ENCODE results near the gene ARID1B.

The ARID1B gene

DNA sequence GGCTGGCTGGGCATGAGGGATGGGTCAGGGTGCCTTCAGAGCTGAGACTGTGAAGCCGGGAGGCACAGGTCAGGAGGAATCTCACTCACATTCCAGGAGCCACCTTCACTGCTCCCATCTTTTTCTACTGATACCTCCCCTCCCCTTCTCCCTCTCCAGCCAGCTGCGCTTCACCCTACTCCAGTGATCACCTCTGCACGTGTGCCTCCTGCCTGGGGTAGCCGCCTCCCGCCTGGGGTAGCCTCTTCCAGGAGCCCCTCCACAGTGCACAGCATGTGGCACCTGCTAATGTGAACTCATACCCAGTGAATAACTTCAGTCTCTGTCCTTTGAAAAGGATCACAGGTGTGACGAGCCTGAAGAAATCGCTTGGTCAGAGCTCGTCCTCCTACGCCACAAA, 313.6 kb downstream of the ARID1B start:
- no peak for DNase-seq

DNA sequence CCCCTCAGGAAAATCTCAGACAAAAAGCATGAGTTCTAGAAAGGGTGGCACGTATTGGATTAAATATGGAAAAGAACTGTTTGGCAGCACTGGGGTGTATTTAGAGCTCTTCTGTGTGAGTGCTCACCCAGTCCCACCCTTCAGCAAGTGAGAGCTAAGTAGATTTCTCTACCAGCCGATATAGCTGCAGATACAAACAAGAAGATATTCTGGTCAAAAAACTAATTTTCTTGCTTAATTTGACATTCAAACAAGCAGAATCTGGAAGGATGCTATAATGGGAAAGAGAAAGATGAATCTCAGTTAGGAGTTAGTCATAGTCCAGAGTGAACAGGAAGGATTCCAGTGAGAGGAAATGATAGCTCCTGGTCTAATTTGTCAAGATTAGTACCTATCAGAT, 314.1 kb downstream of the ARID1B start:
- DNase-seq, result no peak

- no peak for DNase-seq
Observed at GRCh38 chr6:157091856-157092460, 314.8 kb downstream of the ARID1B start.

- DNase-seq, result no peak
Observed at GRCh38 chr6:157092736-157093135, 315.6 kb downstream of the ARID1B start.

- DNase-seq, result no peak
Observed at GRCh38 chr6:157093536-157093935, 316.4 kb downstream of the ARID1B start.

GRCh38 chr6:157094038-157094437, 316.9 kb downstream of the ARID1B start:
- no peak for DNase-seq

- DNase-seq, result no peak
Observed at GRCh38 chr6:157095084-157095483, 317.9 kb downstream of the ARID1B start.

- DNase-seq, result no peak
Observed at GRCh38 chr6:157095569-157095968, 318.4 kb downstream of the ARID1B start.

- no peak for DNase-seq
Observed at GRCh38 chr6:157096105-157096504, 318.9 kb downstream of the ARID1B start.

DNA sequence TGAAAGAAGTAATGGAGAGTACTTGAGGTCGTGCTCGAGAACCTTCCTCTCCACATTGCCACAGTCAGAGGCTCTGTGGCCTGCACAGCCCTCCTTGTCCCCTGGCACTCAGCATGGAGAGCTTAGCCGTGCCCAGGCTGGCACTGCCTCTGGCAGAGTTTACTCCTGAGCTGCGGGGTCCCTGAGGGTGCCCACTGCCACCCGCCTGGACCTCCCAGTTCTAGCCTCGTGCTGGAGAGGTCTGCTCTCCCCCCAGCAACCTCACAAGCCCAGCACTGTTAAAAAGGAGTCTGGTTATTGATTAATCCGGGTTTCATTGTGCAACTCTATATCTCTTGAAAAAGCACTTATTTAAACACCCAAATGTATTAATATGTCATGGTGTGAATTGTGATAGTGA, 319.3 kb downstream of the ARID1B start:
- DNase-seq, result no peak

DNA sequence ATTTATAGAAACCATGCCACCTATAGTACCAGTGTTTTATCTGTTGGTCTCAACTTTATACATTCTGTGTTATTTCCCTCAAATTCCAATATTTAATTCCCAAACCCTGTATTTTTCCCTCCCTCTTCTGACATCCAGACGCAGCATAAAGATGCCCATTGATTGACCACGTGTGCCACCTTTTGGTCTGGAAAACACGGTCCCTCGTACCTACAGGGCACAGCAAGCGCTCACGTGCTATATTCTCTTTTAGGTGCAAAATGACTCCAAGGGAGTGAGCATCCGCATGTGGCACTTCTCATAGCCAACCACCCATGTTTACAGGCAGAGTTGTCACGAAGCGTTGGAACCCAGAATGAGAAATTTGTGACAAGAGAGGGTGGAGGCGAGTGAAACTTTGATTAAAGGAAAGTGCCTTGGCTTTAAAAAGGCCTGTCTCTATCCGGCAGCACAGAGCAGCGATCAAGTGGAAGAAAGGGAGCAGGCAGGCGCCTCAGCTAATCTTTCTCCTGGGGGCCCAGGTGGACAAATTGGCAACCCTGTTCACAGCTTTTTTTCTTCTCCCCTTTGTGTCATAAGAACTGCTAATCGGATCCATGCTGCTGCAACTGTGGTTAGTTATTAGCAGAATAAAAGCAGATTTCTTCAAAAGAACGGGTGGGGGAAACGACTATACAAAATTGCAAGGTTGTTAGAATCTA, 320.2 kb downstream of the ARID1B start:
- DNase-seq, result no peak

- DNase-seq, result no peak
Observed at GRCh38 chr6:157098999-157099398, 321.8 kb downstream of the ARID1B start.

DNA sequence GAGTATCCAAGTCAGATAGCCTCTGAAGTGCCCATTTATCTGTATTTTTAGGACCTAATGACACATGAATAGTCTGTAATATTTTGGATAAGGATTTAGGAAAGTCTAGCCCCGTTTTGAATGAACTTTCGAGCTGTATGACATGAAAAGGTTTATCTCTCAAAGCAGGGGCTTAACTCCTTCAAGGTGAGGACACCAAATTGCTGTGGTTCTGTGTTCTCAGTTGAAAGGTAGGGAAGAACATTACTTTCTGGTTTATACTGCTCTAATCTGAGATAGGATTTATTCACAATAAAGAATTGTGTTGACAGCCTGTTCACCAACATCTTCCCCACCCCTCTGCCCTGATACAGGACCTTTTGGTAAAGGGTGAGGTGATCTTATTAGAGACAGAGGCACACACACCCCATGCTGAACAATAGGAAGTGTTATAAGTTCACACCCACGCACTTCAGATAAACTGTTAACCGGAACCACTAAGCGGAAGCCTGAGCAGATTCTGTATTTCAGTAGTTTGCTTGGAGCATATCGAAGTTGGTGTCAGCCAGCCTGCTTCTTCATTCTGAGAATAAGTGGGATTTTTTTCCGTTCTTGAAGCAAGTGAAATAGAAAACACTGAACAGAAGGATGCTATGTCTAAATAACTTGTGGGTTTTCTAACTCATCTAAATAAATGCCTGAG, 322.9 kb downstream of the ARID1B start:
- DNase-seq, result peak; percentile 52 to 69

DNA sequence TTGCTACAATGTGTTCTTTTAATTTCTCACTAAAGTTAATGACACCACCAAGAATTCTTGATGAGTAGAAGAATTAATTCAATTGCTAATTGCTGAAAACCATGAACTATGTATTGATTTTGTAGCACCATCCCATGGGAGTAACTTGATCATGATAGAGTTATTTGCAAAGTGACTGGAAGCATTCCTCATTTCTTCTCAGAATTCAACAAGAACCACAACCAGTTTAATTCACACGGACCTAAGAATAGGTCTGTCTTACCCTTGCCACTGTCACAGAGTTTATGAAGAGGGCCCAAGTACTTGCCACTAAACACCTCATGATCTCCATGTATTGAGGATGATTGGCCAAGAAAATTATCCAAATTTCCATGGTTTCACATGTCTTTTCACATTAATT, 324.0 kb downstream of the ARID1B start:
- DNase-seq, result no peak

- DNase-seq, result no peak
Observed at GRCh38 chr6:157104803-157105202, 327.6 kb downstream of the ARID1B start.

DNA sequence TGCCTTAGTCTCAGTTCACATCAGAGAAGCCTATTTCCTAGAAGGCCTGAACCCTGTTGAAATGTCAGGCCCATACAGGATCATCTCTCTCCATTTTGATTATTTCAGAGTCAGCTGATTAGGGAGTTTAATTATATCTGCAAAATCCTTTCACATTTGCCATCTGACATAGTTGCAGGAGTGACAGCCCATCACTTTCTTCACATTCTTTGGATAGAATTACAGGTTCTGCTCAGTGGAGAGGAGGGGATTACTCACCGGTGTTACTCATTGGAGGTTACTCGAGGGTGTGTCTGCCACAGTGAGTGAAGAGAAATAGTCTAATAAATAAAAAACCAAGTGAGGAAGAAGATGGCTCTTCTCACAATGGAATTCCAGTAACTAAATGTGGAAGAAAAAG, 329.3 kb downstream of the ARID1B start:
- no peak for DNase-seq

DNA sequence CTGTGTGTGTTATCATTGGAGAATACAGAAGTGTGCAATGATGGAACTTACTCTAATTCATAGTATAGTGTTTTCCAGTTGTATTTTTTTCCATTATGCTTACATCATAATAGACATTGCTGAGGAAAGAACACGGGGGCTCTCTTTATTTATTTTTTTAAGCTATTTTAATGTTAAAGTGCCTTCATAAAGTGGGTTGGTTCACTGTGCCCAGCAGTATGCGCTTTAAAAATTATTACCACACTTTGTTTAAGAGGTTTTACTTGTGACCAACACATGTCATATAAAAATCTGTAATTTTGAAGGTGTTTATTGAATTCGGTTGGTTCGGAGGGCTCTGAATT, 330.4 kb downstream of the ARID1B start:
- no peak for DNase-seq

- DNase-seq, result no peak
Observed at GRCh38 chr6:157107915-157108651, 330.9 kb downstream of the ARID1B start.

DNA sequence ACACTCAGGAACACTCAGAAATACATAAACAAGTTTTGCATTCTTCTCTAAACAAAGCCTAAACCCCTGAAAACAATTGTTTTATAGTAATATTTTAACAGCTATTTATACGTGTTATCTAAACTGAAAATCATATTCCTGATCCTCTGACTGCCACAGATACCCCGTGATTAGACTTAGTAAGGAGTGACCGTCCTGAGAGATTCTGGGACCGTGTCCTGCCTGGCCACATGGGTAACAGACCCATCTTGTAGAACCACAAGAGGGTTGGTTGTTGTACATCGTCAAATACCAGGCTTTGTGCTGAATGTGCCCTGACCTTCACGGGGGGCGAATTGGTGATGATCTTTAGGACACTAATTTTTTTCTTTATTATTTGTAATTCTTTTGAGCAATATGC, 331.7 kb downstream of the ARID1B start:
- no peak for DNase-seq

DNA sequence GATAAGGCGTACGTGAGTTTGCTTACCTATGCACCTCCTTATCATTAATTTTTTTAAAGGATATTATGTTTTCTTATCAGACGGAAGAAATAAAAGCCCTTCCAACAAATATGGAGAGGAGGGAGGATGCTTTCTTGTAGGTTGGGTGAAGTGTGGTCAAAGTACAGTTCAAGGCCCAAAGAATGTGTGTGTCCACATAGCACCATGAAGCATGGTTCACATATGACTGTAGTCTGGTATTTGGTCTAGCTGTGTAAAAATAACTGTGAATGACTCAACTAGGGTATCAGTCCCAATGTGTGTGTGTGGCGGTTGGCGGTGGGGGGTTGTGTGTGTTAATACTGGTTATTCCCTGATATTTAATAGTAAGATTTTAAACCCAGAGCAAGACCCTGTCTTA, 333.4 kb downstream of the ARID1B start:
- DNase-seq, result no peak

DNA sequence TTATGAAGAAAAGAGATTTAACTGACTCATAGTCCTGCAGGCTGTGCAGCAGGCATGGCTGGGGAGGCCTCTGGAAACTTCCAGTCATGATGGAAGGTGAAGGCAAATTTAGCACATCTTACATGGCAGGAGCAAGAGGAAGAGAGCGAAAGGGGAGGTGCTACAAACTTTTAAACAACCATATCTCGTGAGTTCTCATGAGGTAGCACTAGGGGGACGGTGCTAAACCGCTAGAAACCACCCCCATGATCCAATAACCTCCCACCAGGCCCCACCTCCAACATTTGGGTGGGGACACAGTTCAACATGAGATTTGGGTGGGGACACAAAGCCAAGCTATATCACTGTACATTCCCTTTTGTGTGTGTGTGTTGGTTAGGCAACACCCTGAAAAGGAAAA, 336.2 kb downstream of the ARID1B start:
- DNase-seq, result no peak

- DNase-seq, result no peak
Observed at GRCh38 chr6:157116426-157116825, 339.2 kb downstream of the ARID1B start.

DNA sequence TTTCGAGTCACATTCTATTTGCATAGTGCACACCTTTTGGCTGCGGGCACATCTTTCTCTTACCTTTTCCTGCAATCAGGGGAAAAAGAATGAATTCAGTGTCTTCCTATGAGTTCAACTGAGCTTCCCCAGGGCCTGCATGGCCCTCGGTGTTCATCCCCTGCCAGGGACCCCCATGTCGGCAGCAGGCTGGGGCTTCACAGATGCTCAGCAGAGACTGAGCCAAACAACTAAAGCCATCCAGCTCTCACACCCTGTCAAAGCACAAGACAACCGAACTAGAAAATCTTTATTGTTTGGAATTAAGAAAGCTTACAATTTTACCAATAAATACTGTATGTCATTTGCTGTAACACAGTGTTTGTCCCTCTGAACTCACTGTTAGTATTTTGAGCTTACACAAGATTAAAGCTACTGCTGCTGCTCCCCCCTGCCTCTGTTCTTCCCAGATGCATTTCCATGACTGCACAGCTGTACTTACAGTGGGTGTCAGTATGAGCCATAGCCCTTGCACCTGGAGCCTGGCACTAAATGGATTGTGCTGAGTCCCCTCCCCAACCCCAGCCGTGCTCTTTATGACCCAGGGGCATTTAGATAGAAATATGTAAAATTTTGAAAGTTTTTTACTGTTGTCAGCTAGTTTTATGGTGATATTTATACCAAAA, 340.4 kb downstream of the ARID1B start:
- DNase-seq, result no peak
